Stimulated activated CD4-positive, alpha-beta T cell treated with anti-CD3 and anti-CD28 coated beads, Interleukin-2, amount 100 ng/mL, for 24 hours (primary cell): ENCODE data around the gene TMEM183A.
"Not testable (repeated sequence)": the region's sequence is repeated elsewhere in the genome, so short reads cannot be mapped to it uniquely, and the experiment has no call there.

Source experiments
- DNase-seq, 2 donors: peaks; one replicate each; pipeline ENCODE4 v3.0.0-alpha.2; 2020

The TMEM183A gene

DNA sequence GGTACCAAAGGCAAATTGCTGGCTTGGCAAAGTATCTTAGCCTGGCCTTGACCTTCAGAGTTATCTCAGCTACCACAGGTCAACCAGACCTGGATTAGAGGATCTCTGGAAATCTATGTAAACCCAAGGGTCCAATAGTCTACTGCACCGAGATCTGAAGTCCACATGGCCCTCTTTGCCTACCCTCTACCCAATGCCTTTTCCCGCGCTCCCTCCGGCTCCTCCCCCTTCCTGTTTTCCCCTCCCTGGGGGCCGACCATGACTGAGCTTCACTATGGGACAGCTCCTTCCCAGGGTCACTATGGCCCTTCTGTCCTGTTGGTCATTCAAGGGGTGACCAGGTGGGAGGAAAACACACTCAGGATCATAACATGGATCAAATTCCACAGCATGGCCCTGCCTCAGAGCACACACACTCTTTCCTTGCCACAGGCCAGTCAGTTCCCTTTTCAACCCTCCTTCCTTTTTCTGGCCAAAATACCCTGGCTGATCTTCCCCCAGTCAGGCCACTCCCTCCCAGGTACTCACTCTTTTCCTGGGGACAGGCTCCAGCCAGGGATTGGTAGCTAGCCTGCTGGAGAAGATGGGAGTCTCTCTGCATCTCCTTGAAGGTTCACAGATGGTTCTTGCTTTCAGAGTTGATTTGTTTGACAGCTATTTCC lies 19.1 kb upstream of the TMEM183A start:
- DNase-seq = no peak

DNA sequence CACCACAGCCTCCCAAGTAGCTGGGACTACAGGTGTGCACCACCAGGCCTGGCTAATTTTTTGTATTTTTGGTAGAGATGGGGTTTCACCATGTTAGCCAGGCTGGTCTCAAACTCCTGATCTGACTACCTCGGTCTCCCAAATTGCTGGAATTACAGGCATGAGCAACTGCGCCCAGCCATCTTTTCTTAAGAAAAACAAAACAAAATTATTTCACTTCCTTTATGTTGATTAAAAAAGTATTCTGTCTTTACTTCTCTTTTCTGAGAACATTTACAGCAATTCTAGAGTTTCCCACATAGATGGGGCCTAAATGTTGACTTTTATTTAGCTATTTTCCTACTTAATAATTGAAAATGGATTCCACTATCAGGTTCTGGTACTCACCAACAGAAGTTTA lies 17.3 kb upstream of the TMEM183A start:
- DNase-seq = no peak

DNA sequence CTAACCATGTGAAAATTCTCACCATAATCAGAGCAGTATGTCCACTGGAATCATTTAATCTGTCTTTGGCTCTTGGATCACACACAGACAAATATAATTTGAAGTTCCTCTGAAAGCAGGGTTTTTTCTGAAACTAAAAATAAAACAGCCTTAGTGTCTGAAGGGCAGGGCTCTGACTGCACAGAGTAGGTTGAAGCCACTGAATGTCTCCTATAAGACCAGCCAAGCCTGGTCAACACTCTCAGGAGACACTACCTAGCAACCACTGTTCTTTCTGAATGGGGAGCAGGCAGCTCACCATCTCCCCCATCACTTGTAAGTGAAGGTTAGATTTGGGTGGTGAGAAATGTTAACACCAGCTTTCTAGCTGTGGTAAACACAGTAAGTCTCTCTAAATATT lies 16.1 kb upstream of the TMEM183A start:
- DNase-seq = no peak

DNA sequence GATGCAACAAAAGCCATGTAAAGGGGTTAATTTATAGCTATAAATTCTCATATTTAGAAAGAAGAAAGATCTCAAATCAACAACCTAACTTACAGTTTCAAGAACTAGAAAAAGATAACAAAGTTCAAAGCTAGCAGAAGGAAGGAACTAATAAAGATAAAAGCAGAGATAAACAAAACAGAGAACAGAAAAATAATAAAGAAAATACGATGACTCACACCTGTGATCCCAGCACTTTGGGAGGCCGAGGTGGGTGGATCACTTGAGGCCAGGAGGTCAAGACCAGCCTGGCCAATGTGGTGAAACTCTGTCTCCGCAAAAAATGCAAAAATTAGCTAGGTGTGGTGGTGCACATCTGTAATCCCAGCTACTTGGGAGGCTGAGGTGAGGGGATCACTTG lies 12.4 kb upstream of the TMEM183A start:
- DNase-seq = no peak

DNA sequence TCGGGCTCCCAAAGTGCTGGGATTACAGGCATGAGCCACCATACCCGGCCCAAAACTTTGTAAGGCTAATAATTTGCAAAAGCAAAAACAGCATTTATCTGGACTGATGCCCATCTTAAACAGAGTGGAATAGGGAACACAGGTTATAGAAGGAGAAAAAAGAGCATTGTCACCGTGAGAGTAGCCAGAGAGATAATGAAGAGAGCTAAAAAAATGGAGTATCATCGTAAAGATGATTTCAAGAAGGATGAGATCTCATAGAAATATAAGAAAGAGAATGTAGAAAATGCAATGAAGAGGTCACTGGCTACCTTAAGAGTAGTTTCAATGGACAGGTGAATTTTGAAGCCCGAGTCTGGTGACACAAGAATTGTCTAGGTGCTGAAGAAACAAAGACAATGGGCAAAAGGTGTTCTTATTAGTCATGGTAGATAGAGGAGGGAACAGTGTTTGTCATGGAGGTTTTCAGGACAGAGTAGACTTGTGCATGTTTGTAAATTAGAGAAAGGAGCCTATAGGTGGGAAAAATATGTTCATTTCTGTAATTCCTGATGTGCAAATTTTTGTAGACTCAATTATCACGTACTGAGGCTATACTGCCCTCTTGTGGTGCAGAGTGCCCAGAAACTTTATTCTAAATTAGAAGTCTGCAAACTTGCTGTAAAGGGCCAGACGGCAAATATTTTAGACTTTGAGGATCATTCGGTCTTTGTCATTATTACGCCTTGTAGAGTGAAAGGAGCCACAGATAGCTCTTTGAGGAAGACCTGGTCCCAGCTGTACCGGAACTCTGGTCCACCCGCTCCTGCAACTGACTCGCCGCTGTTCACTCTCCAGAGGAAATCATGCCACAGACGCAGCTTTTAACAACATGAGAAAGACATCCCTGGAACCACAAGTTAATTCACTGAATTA lies 8.1 kb upstream of the TMEM183A start:
- peak; percentile 67 to 75 for DNase-seq

DNA sequence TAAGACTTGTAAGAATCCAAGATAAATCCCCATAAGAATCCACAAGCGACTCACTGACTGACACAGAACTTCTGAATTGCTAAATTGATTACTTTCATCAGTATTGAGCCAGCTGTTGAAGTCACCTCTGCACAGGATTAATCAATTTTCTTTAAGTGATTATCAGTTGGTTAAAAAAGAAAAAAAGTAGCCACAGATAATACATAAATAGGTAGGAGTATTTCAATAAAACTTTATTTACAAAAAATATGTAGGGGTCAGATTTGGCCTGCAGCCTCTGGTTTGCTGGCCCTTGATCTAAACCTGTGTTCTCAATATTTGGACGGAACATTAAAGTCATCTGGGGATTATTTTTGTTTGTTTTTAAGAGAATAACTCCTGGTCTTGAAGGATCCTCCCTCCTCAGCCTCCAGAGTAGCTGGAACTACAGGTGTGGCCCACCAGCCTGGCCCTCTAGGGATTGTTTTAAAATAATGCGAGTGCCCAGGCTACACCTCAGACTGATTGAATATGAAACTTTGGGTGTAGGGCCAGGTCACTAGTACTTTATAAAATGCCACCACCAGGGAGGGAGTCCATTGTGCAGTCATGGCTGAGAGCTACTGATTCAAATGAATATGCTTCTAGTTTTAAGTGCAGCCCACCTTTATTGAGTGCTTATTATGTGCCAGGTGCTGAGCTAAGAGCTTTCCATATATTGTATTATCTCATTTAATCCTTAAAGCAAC lies 6.8 kb upstream of the TMEM183A start:
- no peak for DNase-seq

DNA sequence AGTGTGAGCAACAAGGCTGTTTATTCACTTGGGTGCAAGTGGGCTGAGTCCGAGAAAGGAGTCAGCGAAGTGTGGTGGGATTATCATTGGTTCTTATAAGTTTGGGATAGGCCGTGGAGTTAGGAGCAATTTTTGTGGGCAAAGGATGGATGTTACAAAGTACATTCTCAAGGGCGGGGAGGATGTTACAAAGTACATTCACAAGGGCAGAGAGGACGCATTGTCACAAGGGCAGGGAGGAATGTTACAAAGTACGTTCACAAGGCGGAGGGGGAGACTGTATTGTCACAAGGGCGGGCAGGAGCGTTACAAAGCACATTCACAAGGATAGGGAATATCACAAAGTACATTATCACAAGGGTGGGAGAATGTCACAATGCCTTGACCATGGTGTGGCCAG lies 5.2 kb upstream of the TMEM183A start:
- no peak for DNase-seq

DNA sequence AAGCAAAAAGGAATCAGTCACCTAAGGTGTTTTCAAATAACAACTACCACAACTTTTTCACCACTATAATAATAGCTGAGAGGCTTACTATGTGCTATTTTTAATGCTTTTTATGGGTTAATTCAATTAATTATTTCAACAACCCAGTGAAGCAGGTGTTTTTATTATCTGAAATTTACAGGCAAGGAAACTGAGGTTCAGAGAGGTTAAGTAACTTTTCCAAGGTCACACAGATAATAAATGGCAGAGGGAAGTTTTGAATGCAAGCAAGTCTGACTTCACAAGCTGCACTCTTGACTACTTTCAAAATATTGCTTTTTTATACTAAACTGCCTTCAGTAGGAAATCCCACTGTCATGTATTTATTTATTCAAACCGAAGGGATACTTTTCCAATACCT lies 4.2 kb upstream of the TMEM183A start:
- DNase-seq = no peak

DNA sequence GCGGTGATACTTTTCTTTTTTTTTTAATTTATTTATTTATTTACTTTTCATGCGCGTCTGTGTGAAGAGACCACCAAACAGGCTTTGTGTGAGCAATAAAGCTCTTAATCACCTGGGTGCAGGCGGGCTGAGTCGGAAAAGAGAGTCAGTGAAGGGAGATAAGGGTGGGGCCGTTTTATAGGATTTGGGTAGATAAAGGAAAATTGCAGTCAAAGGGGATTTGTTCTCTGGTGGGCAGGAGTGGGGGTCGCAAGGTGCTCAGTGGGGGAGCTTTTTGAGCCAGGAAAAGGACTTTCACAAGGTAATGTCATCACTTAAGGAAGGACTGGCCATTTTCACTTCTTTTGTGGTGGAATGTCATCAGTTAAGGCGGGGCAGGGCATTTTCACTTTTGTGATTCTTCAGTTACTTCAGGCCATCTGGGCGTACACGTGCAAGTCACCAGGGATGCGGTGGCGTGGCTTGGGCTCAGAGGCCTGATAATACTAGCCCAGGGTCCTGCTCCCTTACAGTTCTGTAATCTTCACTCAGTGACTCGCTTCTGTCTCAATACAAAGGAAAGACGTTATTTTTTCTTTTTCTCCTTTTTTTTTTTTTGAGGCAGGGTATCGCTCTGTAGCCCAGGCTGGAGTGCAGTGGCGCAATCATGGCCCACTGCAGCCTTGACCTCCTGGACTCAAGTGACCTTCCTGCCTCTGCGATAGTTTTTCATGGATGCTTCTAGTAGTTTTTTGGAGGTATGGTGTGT lies 1.6 kb upstream of the TMEM183A start:
- not testable (repeated sequence) for DNase-seq

DNA sequence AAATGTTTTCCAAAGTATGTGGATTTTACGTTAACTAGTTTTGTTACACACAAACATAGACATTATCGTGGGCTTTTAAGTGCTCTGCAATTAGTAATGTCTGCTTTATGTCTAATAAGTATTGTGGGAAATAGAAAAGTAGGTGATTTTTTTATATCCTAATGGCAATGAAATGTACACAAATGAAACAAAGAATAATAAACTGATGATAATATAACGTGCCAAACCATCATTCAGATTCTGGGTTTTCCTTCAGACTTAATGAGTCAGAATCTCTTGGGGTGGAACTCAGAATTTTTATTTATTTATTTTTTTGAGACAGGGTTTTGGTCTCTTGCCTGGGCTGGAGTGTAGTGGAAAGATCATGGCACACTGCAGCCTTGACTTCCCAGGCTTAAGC lies 2.0 kb downstream of the TMEM183A start:
- DNase-seq = no peak

DNA sequence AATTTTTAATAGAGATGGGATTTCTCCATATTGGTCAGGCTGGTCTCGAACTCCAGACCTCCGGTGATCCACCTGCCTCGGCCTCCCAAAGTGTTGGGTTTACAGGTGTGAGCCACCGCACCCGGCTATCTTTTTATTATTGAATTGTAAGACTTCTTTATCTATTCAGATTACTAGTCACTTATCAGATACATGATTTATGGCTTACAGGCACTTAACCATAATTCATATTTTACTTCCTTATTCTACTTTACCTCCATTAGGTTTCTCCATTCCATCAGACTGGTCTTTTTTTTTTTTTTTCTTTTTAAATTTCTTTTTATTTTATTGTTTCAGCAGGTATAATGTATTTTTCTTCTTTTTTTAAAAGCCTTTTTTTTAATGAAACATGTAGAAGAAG lies 4.4 kb downstream of the TMEM183A start:
- no peak for DNase-seq

DNA sequence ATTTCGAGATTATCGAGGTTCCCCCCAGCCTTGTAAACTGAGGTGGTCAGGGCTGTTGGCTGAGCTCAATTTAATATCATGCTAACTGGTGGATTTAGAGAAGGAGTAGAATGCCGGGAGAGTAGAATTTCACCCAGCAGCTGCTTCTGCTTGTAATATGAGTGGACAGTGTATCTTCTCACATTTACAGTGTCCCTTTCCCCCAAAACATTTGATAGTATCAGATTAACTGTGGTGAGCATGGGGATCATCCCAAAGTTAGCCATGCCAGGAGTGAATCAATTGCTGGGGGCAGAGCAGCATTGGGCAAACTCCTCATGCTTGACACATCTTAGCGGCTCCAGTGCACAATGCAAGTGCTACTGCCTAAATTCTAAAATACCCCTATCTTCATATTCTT lies 9.9 kb downstream of the TMEM183A start:
- DNase-seq = no peak

DNA sequence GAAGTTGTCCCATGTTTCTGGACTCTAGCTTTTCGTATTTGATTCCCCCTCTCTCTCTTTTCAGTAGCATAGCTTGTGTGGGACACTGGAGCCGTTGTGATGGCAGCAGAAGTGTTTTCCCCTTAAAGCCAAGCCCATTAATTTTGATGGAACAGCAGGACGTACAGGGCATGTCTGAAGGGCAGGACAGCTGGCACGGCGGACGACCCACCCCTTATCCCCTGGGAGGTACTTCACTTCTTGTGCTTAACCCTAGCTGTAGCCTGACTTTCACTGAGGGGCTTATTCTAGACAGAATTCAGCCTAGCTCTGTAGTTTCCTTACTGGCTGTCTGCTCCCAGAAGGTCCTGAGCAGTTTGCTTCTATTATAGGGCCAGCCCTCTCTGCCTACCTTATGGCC lies 10.5 kb downstream of the TMEM183A start:
- no peak for DNase-seq

DNA sequence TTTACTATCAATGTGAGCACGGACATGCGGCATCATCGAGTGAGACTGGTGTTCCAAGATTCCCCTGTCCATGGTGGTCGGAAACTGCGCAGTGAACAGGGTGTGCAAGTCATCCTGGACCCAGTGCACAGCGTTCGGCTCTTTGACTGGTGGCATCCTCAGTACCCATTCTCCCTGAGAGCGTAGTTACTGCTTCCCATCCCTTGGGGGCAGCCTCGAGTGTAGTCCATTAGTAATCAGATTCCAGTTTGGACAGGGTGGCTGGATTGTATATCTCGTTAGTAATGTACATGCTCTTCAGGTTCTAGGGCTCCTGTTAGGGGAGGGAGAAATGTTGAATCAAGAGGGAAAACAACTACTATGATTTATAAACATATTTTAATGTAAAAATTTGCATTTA lies 15.7 kb downstream of the TMEM183A start:
- DNase-seq = not testable (repeated sequence)

DNA sequence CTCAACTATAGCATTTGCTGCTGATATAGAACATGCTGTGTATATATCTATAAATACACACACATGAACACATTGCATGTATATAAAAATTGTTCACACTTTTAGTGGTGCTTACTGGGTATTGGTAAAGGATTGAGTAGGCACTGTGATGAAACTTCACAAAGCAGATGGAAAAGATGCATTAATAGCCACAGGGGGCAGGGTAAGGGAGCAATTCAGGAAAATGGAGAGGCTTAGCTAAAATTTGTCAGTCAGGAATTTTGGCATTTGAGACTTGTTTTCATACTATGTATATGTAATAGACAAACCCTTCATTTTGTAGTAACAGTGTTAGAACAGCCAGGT lies 18.5 kb downstream of the TMEM183A start:
- DNase-seq = no peak

DNA sequence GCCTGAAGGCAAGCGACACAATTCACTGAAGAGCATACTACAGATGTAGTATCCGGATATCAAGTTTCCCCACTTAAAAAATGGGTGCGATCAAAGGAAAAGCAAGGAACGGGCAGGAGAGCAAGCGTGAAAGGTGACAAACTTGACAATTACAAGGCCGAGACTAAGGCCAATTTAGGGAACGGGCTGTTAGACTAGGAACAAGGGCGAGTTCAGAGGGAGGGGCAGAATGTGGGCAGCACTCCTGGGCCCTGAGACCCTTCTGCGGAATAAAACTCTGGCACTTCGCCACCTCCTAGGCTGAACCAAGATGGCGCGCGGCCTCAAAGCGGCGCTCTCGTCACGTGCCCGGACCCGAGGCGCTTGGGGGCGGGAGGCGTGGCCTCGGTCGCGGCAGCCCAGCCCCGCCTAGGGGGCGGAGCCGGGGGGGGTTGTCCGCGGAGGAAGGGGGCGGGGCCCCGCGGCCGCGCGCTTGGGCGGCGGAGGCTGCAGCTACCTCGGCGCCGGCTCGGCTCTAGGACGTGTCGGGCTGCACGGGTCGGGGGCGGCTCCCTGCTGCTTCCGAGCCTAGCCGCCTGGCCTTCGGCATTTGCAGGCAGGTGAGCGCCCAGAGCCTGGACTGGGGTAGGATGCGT lies 19.0 kb downstream of the TMEM183A start, which contains the start of gene PPFIA4:
TSS of gene PPFIA4 (plus strand) at position 461 of the 635 bp plus-strand sequence. CDS start 12,518 bp downstream, outside the sequence.
- peak; percentile 84 to 90 for DNase-seq

DNA sequence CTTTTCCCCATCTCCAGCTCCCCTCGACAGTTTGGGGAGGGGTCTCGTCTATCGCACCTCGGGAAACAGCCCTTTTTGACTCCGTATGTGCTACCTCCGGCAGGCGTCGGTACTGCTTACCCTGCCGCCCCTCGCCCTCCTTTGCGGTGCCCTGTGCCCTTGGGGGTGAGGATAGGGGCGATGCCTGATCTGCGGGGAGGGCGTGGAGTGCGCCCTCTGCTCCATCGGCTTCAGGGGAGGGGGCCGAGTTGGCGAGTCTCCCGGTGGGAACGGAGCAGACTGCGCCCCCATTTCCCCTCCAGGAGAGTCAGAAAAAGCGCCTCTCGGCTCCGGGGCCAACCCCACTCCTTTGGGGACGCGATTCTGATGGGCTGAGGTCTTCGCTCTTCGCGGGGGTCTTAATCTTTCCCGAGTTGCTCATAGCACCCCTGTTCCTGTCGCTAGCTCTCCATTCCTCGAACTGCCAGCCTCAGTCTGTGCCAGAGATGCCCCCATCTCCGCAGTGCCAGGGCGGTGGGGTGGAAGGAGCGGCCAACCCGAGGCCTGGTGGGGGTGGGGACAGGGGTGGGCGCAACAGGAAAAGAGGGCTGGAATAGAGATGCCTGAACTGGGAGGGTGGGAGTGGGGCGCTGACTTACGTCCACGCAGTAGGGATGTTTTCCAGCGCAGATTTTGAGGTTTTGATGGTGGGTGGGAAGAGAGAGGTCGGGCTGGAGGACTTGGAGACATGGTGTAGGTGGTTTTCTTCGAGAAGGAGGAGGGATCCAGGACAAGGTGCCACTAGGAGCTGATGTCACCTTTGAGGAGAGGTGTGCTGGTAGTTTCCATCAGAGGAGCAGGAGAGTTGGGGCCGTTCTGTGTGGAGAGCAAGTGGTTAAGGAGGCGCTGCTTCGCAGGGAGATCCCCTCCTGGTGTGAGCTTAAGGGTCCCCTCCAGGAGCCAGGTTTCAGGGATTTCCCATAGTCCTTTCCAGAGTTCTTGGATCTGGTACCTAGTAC lies 19.8 kb downstream of the TMEM183A start:
- no peak for DNase-seq

DNA sequence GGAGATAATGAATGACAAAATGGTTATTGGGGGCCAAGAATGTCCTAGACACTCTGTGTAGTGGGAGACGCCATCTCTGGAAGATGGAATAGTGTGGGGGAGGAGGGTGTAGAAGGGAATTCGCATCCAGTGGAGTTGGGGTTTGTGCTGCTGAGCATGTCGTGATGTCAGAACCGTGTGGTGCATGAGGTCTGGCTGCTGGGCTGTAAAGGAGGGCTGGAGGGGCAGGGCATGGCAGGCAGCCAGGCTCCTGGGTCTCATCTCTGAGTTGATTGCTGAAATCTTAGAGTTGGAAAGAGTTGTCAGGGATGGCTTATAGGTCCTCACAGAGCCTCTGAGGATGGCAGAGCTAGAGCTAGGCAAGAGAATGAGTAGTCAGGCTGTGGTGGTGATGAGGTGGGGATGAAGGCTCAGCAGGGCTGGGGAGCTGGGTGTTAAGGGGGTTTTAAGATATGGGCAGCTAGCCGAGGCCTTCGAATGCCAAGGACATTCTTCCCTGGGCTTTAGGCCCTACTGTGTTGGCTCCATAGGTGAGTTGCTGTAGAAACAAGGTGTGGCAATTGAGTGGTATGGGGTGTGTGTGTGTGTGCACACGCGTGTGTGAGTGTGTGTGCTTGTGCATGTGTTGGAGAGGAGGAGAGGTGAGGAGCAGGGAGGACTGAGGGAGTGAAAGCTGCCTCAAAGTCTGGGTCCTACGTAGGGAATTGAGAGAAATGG lies 21.1 kb downstream of the TMEM183A start:
- no peak for DNase-seq

DNA sequence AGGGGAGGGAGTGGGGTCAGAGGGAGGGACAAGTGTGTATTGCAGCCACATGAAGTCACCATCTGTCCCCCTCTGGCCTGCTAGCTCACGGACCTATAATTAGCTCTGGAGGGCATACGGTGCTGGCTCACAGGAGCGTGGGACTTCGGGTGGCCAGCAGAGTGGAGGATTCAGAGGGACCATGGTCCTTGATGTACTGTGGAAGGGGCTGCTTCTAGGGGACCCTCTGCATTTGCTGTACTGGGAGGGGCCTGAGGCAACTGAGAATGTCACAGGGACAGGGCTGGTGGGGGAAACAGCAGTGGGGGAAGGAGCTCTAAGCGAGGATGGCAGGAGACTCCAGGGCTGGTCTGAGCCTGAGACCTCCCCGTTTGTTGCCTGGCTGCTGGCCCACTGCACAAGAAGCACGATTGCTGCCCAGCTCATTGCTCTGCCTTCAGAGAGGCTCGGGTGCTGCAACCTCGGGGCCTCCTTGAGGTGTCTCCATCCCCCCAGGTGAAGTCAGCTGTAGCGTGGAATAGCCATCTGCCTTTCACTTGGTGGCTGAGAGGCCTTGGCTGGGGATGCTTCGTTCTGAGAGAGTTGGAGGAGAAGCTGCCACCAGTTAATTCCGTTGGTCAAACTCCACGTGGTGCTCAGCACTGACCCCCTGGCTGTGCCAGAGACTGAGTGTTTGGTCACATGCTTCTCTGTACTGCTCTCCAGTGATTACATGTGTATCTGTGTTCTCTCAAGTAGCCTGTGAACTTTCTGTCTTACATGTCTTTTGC lies 21.8 kb downstream of the TMEM183A start:
- DNase-seq = no peak

DNA sequence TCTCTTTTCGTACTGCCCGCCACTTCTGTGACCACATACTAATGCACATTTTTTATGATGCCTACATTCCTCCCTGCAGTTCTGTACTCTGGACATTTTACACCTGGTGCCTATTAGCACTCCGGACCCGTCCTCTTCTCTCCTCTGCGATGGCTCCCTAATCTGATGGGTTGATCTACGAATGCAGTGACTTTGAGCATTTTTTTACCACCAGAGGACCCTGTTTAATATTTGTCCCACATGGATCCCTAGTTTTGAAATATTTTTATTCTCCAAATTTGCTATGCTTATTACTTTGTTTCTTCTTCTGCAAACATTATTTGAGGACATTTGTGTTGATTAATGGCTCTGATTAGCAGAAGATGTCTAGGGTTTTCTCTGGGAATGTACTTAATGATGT lies 24.3 kb downstream of the TMEM183A start:
- no peak for DNase-seq
